GM19025 (cell line): ENCODE results near the gene CRABP2.

Experiments
- ATAC-seq: cut with Tn5 transposase; IDR thresholded peaks from one replicate; pipeline ENCODE4 v1.9.1; 2021; ENCODE audit warnings: mild to moderate bottlenecking, low read depth, moderate library complexity; ENCODE audit not compliant: unreplicated experiment

Gene CRABP2

DNA sequence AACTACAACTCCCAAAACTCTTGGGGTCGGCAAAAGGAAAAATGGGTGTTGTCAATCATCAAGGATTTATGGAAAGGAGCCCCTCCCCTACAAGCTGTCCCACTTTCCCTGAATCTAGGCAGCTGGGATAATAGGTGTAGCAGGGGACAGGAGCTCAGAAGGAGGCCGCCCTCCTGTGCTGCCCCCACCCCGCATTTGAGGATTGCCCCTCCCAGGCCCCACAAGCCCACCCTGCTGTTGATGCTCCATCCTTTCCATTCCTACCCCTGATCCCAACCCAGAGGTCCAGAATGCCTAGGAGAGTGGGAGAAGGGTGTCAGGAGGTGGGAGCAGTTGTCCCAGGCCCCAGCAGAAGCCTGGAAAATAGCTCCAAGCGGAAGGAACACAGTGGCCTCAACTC, 37.4 kb upstream of the CRABP2 start:
- no peak for ATAC-seq

DNA sequence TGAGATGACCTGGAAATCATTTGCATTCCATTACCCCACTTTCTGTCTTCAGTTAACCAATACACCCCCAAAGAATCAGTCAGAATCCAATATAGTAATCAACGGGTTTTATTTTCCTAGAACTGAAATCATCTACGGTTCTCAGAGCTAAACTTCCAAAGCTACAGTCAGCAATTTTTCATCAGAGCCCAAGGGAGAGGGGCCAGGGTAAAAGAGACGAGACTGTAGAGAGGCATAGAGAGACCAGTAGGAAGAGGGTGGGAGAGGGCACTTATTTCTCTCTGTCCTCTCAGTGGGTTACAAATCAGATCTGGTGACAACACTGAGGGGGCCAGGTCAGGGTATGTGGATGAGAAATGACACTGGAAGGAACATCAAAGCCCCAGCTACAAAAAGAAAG, 36.6 kb upstream of the CRABP2 start:
- ATAC-seq, result no peak

DNA sequence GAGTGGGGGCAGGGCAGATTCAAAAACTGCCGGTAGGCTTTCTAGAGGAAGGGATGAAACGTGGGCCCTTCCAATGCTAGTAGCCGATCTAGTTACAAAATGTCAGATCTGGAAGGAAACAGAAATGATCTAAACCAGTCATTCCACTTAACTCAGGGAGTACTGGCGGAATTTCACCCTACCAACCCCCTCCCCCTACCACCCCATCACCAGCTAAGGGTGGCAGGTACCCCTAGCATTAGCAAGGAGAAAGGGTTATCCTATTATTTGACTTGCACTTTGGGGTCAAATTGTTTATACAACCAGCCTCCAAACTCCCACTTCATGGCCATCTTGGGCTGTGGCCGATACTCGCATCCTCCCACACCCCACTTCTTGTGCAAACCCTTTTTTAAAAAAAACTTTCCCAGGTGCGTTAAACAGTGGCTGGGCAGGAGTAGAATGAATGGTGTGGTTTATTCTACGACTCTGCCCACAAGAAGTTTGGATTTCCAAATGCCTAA, 36.1 kb upstream of the CRABP2 start:
- no peak for ATAC-seq

DNA sequence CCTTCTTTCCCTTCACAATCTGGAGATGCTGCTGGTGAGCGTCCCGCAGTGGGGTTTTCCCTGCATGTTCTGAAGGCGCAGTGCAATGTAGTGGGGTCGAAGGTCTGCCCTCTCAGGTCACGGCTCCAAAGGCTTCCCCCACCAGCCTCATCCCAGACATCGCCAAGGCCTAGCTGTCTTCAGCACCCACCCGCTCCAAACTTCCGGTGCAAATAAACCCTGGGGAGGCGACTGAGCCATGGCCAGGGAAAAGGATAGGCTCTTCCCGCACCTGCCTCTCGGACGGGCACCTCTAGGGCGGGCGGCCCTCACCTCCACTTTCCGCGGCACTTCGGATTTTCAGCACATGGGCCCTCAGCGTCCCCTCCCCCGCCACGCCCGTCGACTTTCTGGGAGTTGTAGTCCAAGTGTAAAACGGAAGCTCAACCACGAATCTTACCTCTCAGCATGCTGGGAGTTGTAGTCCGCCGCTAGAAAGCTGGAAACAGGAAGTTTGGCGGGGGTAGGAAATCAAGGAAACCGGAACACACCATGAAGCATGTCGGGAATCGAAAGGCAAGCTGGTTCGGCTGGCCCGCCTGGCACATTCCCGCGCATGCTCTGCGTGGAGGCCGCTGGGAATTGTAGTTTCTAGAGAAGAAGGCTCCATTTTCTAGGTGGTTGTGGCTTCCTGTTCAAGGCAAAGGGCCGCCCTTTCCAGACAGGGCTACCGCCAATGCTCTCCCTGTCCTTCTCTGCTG, 35.5 kb upstream of the CRABP2 start, which contains the start of gene MRPL24:
Gene MRPL24 (minus strand): TSS at position 348 of the 740 bp plus-strand sequence. CDS start 2,384 bp downstream, outside the sequence.
- ATAC-seq, result peak; percentile 82

DNA sequence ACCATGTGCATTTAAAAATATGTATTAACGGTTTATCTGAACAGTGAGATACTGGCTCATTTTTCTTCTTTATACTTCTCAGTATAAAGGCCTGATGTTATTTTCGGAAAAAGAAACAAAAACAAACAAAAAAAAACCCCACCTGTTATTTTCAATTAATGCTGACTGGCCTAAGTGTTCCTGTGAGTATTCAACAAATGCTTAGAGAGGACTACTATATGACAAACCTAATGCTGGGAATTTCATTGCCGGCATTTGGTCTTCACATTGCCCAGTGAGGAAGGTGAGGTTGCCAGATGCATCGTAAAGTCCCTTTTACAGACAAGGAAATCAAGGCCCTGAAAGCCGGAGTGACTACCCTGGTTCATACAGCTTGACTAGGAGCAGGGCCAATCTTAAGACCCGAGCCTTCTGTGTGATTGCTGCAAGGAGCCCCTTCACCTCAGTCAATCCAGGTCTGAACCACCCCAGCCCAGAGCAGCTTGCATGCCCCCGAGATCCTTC, 34.9 kb upstream of the CRABP2 start:
- ATAC-seq, result no peak

DNA sequence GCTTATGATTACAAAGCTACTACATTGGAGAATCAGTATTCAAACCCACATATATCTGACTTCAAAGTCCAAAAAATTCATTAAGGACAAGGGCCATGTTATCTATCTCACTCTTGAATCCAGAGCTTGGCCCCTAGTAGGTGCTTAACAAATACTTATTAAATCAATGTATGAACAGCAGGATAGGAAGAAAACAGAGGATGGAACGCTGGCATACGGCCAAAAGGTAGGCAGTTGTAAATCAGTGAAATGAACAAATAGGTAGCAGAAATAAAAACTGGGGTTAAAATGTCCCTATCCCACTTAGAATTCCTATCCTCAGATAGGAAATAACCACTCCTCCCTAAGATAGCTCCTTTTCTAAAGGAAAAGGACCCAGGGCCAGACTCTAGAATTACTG, 33.5 kb upstream of the CRABP2 start:
- no peak for ATAC-seq

DNA sequence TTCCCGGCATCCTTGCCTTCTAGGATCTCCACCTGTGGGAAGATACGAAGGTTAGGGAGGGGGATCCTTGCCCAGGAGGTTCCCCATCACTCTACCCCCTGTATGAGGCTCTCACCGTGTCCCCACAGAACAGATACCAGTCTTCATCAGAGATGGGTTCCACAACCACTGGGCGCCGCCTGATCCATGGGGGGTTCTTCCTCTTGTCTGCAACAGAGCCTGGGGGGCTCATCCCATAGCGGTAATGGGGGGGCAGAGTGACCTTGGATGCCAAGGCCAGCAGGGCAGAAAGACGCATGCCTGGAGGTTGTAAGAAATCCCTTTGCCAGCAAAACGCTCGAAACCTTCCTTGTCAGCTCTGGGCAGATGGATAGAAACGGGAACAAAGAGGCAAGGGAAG, 33.0 kb upstream of the CRABP2 start:
- ATAC-seq, result no peak

DNA sequence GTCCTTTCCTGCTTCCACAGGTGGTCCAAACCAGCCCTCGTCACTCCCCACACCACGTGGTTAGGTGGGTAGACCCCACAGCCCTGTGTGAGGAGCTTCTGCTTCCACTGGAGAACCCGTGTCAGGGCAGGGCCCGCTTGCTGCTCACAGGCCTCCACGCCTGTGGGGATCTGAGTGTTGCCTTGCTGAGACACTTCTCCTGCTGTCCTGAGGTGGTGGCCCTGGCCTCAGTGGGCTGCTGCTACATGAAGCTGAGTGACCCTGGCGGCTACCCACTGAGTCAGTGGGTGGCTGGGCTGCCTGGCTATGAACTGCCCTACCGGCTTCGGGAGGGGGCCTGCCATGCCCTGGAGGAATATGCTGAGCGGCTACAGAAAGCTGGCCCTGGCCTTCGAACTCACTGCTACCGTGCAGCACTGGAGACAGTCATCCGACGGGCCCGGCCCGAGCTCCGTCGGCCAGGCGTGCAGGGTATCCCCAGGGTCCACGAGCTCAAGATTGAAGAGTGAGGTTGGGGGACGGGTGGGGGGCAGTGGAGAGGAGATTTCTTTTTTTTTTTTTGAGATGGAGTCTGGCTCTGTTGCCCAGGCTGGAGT, 28.7 kb upstream of the CRABP2 start:
- no peak for ATAC-seq

DNA sequence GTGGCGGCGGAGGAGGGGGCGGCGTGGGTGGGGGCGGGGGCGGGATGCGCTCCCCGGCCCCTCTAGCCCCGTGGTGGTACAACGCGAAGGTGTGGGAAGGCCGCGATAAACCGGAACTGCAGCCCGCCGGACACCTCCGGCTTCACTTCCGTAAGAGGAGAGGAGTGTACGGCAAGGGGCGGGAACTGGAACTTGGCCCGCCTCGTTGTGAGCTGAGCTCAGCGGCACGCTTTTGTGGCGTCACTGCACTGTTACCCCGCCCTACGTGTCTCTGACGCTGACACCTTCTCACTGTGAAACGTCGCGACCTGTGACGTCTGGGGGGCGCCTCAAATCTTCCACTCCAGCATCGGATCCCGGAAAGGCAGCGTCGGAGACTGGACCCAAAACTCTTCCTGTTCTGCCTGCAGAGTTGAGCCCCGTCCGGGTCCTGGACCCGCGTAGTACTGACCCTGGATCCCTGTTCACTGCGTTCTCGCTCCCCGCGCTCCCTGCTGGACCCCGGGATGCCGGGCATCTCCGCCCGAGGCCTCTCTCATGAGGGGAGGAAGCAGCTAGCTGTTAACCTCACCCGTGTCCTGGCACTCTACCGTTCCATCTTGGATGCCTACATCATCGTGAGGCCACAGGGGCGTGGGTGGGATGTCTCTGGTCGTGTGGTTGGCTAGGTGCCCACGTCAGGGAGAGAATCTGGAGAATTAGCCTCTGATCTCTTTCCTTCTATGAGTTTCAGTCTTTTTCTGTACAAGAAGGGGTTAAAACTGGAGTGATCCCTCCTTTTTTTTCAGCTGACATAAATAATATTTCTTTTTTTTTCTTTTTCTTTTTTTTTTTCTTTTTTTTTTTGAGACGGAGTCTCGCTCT, 23.4 kb upstream of the CRABP2 start, which contains the start of gene ISG20L2:
Gene ISG20L2 (minus strand): TSS at position 168 of the 864 bp plus-strand sequence. CDS start 1,114 bp downstream, outside the sequence.
- ATAC-seq, result peak; percentile 91

DNA sequence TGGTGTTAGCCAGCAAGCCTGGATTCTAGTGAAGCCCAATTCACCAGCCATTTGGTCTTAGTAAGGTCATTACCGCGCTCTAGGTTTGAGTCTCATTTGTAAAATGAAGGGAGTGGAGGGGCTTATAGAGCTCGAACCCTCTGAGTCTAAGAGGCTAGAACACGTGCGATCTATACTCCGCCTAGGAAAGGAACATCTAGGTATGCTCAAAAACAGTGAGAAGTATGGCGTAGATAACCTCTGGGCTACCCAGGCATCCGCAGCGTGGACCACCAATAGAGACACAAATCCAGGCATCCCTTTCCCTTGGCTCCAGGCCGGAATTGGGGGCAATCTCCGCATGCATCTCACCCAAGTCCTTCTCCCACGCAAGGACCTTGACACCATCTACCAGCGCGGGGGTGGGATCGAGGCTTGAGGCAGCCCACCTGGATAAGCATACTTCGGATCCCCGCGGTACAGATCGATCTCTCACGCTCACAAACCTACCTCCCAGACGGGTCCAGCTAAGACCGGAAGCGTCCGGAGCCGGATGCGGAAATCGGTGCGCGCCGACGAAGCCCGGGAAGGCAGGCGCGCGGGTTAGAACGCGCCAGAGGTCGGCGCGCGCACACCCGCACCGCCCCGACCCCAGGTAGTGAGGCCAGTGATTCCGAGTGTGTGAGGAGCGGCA, 22.7 kb upstream of the CRABP2 start, which contains the start of gene METTL25B:
Gene METTL25B (plus strand): TSS at position 544 of the 673 bp plus-strand sequence. CDS start 636 bp downstream, outside the sequence.
- peak; percentile 67 for ATAC-seq

DNA sequence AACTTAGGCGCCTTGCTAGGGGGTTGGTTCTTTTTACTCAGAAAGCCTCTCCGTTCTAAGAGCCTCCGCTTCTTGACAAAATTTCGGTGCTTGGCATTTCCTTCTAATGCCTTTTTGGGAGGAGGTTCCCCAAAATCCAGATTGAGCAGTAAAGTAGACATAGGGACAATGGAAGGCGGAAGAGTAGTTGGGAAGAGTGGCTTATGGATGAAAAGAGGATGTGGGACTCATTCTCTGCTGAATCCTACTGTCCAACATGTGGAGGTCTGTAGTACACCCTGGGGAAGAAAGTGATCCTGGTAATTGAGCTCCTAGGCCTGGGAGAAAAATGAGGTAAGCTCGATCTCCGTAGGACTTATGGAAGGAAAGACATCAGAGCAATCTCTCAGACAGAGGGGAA, 22.1 kb upstream of the CRABP2 start:
- ATAC-seq, result no peak

DNA sequence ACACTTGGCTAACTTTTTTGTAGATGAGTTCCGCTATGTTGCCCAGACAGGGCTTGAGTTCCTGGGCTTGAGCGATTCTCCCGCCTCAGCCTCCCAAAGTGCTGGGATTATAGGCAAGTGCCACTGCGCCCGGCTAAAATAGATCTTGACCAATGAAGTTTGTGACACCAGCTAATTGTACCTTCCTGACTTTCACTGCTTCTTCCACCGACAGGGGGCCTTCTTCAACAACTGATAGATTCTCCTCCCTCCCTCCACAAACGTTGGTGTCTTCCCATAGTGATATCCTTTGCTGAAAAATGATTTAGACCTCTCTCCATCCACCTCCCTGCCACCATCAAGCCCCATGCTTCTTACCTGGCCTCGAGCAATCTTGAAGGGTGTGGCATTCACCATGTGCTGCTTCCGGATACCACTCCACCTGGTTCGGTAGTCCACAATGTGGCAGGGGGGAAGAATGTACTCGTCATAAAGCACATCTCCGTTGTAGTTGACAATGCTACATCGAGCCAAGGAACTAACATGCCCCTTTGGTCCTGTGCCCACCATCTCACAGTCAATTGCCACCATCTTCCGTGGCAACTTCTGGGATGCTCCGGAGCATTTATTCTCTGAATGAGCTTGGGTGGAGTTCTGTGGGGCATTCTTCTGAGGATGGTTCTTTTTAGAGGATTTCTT, 21.3 kb upstream of the CRABP2 start:
- ATAC-seq, result no peak

DNA sequence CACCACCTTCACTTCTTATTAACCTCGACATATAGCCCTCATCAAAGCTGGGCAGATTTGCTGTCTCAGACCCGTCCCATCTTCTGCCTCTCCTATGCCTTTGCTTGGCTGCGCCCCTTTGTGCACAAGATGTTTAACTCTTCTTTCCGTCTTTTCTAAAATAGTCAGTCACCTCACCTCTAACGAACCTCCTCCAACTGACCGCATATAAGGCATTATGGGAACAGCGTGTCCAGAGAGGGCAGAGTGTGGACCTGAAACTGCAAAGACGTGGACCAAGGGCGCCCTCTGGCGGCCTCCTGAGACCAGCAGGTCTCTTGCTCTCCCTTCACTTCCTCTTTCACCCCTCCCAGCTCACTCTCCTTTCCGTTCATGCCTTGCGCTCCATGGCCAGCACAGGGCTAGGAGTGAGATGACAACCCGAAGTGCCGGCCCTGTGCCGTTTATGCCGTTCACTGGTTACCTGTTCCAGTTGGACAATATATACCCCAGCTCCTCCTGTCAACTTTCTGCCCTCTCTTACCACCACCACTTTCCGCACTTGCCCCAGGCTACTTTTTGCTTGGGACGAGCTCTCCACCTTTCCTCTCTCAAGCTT, 20.4 kb upstream of the CRABP2 start:
- no peak for ATAC-seq

DNA sequence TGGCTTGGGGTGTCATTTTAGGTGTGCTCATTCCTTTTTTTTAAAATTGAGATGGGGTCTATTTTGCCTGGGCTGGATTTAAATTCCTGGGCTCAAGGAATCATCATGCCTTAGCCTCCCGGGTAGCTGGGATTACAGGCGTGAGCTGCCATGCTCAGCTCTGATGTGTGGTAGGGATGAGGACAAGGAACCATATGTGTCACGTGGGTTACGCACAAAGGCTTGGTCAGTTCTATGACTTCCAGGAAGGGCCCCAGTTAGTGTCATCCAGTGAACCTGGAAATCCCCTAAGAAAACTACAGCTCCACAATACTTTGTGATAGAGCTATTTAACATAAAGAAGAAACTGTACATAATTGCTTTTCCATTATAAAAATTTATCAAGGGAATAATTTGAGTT, 16.2 kb upstream of the CRABP2 start:
- ATAC-seq, result no peak

DNA sequence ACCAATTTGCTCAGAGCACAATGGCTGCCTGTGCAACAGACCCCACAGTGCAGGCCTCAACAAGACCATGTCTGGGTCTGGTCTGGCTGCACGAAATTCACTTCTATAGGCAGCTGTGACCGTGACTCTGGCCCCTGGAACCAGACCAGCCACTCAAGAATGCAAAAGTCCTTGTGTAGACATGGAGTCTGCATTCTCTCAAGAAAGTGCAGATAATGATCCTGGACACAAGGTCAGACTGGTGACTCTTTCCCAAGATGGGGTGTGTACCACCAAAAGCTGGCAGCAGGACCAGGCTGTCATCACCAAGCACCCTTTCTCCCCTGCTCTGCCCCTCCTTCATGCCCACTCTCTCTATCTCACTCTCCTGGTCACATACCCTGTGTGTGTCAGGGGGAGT, 15.7 kb upstream of the CRABP2 start:
- no peak for ATAC-seq

DNA sequence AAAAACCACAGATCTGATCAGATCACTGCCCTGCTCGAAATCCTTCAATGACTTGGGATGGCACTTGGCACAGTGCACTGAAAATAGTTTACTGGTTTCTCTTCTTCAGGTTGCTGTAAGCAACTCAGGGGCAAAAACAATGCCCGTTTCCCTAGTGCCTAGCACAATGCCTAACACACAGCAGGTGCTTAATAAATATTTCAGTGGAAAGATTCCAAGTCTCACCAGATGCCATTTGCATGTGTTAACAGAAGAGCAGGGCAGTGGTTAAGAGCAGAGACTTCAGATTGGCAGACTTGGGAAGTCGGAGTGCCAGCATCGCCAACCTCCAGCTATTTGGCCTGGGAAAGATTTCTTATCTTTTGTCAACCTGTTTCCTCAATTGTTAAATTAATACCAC, 12.0 kb upstream of the CRABP2 start:
- ATAC-seq, result no peak

DNA sequence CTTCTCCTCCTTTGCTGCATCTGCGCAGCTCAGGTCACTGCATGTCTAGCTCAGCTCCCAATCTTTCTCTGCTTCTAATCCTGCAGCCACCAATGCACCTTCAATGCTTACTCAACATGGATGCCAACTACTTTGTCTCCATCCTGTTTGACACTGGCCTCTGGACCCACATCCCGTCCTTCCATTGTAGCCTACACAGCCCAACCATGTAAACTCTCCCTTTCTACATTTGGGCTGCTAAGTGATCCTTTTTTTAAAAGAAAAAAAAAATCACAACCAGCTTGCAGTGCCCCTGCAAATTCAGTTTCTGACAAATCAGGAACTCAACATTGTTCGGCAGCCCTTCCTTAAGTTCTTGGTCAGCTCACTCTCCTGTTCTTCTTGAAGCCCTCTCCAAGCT, 9.4 kb upstream of the CRABP2 start:
- no peak for ATAC-seq

DNA sequence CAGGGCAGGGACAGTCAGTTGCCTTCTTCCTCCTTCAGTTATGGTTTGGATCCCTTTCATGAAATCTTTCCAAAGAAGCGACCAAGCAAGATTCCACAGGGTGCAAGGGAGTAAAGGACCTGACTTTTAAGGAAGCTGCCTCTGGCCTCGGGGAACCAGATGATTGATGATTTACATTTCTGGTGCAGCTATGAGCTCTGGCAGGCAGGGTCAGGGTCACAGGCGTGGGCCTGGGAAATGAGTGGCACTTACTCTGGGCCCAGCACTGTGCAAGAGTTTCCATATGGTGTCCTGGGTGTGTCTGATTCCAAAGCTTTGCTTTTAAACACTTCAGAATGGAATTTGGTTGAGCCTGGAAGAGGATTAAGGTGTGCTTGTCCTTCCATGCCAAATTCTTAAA, 7.2 kb upstream of the CRABP2 start:
- no peak for ATAC-seq
